DND-41 (cell line): ENCODE measurements around the gene SPAG16.

ENCODE experiments used
- ATAC-seq: fragments of 200-7000 bp; cut with Tn5 transposase; 3 replicates; pipeline ENCODE4 v1.9.1; 2021; ENCODE audit warnings: low read depth; ENCODE audit not compliant: insufficient read depth
- DNase-seq: peaks from one replicate; pipeline ENCODE4 v3.0.0-alpha.2; 2020
- H2AFZ ChIP-seq: 2 replicates; pipeline ENCODE4 v1.6.0; 2012; ENCODE audit warnings: low read depth, low read length
- H3K27ac ChIP-seq: 2 replicates; pipeline ENCODE4 v1.5.1; 2012; ENCODE audit warnings: low read length, inconsistent platforms
- H3K27me3 ChIP-seq: fragments of 200-600 bp; sonication (generic); 2 replicates; pipeline ENCODE4 v1.6.0; 2012; ENCODE audit warnings: low read length, mild to moderate bottlenecking, inconsistent platforms; ENCODE audit not compliant: insufficient read depth, poor library complexity
- H3K36me3 ChIP-seq: 2 replicates; pipeline ENCODE4 v1.5.1; 2012; ENCODE audit warnings: low read length, inconsistent platforms; ENCODE audit not compliant: insufficient read depth
- H3K4me1 ChIP-seq: 2 replicates; pipeline ENCODE4 v1.5.1; 2012; ENCODE audit warnings: mild to moderate bottlenecking, low read length; ENCODE audit not compliant: insufficient read depth
- H3K4me2 ChIP-seq: 2 replicates; pipeline ENCODE4 v1.6.0; 2012; ENCODE audit warnings: mild to moderate bottlenecking, moderate library complexity, low read length, inconsistent platforms; ENCODE audit not compliant: insufficient read depth
- H3K4me3 ChIP-seq, 2 experiments: fragments of 200-600 bp in 1 of 2; shearing (Covaris generic) in 1 of 2; 2 replicates each; pipeline ENCODE4 v1.5.1; 2012 to 2016; ENCODE audit warnings: inconsistent platforms in 2 of 2, low read length in 2 of 2, mild to moderate bottlenecking in 2 of 2, low read depth in 1 of 2, moderate library complexity in 1 of 2
- H3K79me2 ChIP-seq: 2 replicates; pipeline ENCODE4 v1.6.0; 2012; ENCODE audit warnings: low read length, inconsistent platforms; ENCODE audit not compliant: insufficient read depth
- H3K9ac ChIP-seq: 2 replicates; pipeline ENCODE4 v1.6.0; 2012; ENCODE audit warnings: low read depth, mild to moderate bottlenecking, inconsistent platforms, low read length, moderate library complexity
- H3K9me3 ChIP-seq: 2 replicates; pipeline ENCODE4 v1.5.1; 2012; ENCODE audit warnings: low read length, moderate library complexity, mild to moderate bottlenecking, inconsistent platforms; ENCODE audit not compliant: insufficient read depth, severe bottlenecking
- H4K20me1 ChIP-seq: 2 replicates; pipeline ENCODE4 v1.6.0; 2012; ENCODE audit warnings: low read length; ENCODE audit not compliant: insufficient read depth
- CTCF ChIP-seq: IDR thresholded peaks from 2 replicates; pipeline ENCODE4 v1.5.1; 2012; ENCODE audit warnings: borderline replicate concordance, low read length, moderate library complexity, mild to moderate bottlenecking; ENCODE audit not compliant: poor library complexity, severe bottlenecking; ENCODE audit errors: extremely low read depth
- EZH2 ChIP-seq: IDR thresholded peaks from 3 replicates; pipeline ENCODE4 v1.6.1; 2012; ENCODE audit warnings: borderline replicate concordance, low read depth, mild to moderate bottlenecking, moderate library complexity, low read length, inconsistent platforms; ENCODE audit not compliant: severe bottlenecking

Gene SPAG16

GRCh38 chr2:214226061-214226460 is 941.8 kb downstream of the SPAG16 start:
- Histone ChIP-seq H3K27ac (no peak overlapping the region), H3K9me3 (no peaks in the 10 kb centered on the region), H3K9ac (no peak overlapping the region), H3K4me3 (no peak overlapping the region), H3K79me2 (no peaks in the 10 kb centered on the region), H3K36me3 (no peaks in the 10 kb centered on the region), H2AFZ (no peak overlapping the region), H3K4me2 (no peak overlapping the region), H4K20me1 (no peaks in the 10 kb centered on the region), H3K27me3 (no peaks in the 10 kb centered on the region), H3K4me1 (no peaks in the 10 kb centered on the region)
- no peak for TF ChIP-seq CTCF
- TF ChIP-seq EZH2 = no peak
- ATAC-seq = no peak
- DNase-seq = no peak

DNA sequence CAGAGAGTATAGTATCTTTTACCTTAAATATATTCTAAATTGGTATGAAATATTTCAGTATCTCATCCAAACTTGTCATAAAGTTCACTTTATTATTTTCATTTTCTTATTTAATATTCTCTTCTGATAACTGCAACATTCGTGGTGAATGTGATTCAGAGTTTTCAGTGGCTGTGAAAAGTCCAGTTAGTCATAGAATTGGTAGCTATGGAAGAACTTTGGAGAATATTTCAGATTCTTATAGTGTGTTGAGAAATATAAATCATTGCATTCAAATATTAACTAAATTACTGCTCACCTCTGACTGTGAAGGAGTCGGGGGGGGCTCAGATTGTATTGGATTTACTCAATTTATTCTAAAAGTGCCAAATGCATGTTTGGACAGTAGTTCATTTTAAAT is 948.0 kb downstream of the SPAG16 start:
- DNase-seq (no peak), ATAC-seq (no peak)
- no peak for TF ChIP-seq CTCF
- no peak for TF ChIP-seq EZH2
- H3K4me2 ChIP-seq = no peak overlapping the region
- no peaks in the 10 kb centered on the region for H3K9me3 ChIP-seq
- no peaks in the 10 kb centered on the region for H3K79me2 ChIP-seq
- H3K9ac ChIP-seq = no peak overlapping the region
- H3K27me3 ChIP-seq = no peaks in the 10 kb centered on the region
- H3K4me1 ChIP-seq = no peaks in the 10 kb centered on the region
- H2AFZ ChIP-seq = no peak overlapping the region
- no peak overlapping the region for H3K4me3 ChIP-seq
- no peaks in the 10 kb centered on the region for H3K36me3 ChIP-seq
- H3K27ac ChIP-seq = no peak overlapping the region
- H4K20me1 ChIP-seq = no peaks in the 10 kb centered on the region

- H3K4me3 ChIP-seq = no peak overlapping the region
- DNase-seq (no peak), ATAC-seq (no peak)
- no peak overlapping the region for H2AFZ ChIP-seq
- no peaks in the 10 kb centered on the region for H3K79me2 ChIP-seq
- H3K36me3 ChIP-seq = no peaks in the 10 kb centered on the region
- H4K20me1 ChIP-seq = no peaks in the 10 kb centered on the region
- H3K27ac ChIP-seq = no peak overlapping the region
- H3K9me3 ChIP-seq = no peaks in the 10 kb centered on the region
- TF ChIP-seq CTCF = no peak
- no peak overlapping the region for H3K4me2 ChIP-seq
- H3K9ac ChIP-seq = no peak overlapping the region
- no peaks in the 10 kb centered on the region for H3K27me3 ChIP-seq
- no peaks in the 10 kb centered on the region for H3K4me1 ChIP-seq
Observed at GRCh38 chr2:214233164-214233563, 948.9 kb downstream of the SPAG16 start.

GRCh38 chr2:214242797-214243196 is 958.5 kb downstream of the SPAG16 start:
- no peaks in the 10 kb centered on the region for H3K9me3 ChIP-seq
- H2AFZ ChIP-seq = no peak overlapping the region
- H3K9ac ChIP-seq = no peak overlapping the region
- no peak for ATAC-seq
- H3K27ac ChIP-seq = no peak overlapping the region
- TF ChIP-seq EZH2 = no peak
- TF ChIP-seq CTCF = no peak
- no peaks in the 10 kb centered on the region for H3K79me2 ChIP-seq
- H4K20me1 ChIP-seq = no peaks in the 10 kb centered on the region
- no peaks in the 10 kb centered on the region for H3K4me1 ChIP-seq
- no peaks in the 10 kb centered on the region for H3K36me3 ChIP-seq
- no peak overlapping the region for H3K4me3 ChIP-seq
- no peak for DNase-seq
- H3K4me2 ChIP-seq = no peak overlapping the region
- H3K27me3 ChIP-seq = no peaks in the 10 kb centered on the region
